ENCODE data around the gene DGCR6L.
"Not testable (repeated sequence)": the region's sequence is repeated elsewhere in the genome, so short reads cannot be mapped to it uniquely, and the experiment has no call there.

DNA sequence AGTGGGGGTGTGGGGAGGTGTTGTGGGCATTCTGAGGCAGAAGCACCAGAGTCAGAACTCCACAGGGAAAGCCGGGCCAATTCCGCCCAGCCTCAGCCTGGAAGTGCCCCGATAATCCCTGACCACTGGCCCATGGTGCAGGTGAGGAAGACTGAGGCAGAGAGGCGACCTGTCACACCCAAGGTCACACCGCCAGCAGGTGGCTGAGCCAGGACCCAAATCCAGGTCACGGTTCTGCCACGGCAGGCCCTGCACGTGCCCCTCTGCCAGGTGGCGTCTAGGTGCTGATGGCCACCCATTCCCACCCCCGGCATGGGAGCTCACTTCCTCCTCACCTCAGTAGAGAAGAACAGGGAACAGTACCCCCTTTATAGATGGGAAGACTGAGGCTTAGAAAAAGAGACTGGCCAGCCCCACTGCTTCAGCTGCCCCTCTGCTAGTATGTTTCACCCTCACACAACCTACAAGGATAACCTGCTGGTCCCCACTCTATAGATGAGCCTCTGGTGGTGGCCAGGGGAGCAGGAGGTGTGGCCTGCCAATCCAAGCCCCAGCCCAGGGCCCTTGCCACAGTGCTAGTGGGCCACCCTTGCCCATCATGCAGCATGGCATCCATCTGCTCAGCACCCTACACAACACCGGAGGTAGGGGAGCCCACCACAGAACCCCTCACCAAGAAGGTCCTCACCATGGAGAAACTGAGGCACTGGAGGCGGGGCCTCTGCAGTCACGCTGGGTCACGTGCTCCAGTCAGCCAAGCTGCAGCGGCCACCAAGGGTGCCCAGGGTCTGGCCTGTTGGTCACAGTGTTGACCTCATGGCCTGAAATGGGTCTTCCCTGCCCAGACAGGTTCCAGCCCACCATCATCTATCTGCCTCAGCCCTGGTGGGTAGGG lies 53.8 kb downstream of the DGCR6L start:
- TF ChIP-seq CTCF (IDR thresholded peaks at IDR 0.05; ENCODE audit: insufficient read depth, low read depth, low read length); EZH2 (IDR thresholded peaks at IDR 0.05; ENCODE audit: insufficient read depth, low read length): not testable (repeated sequence)

Data from astrocyte (in vitro differentiated cells and primary cell).